GM21529 (cell line): ENCODE results near the gene BCL6B.
"Not testable (repeated sequence)": the region's sequence is repeated elsewhere in the genome, so short reads cannot be mapped to it uniquely, and the experiment has no call there.

Experiments
- ATAC-seq: cut with Tn5 transposase; IDR thresholded peaks from one replicate; pipeline ENCODE4 v1.9.1; 2021; ENCODE audit not compliant: unreplicated experiment

Gene BCL6B

GRCh38 chr17:7022781-7023571, at the start of gene BCL6B:
TSS of gene BCL6B (plus strand) at chr17:7023050. CDS start at chr17:7023672, 622 bp downstream.
- no peak for ATAC-seq

- ATAC-seq, result not testable (repeated sequence)
Measured at GRCh38 chr17:6979440-6979839, 43.4 kb upstream of the BCL6B start.

- no peak for ATAC-seq
Measured at GRCh38 chr17:6981426-6981825, 41.4 kb upstream of the BCL6B start.

GRCh38 chr17:6985266-6985665, 37.6 kb upstream of the BCL6B start:
- no peak for ATAC-seq

- ATAC-seq, result no peak
Measured at GRCh38 chr17:6986676-6987075, 36.2 kb upstream of the BCL6B start.

GRCh38 chr17:6989779-6990178, 33.1 kb upstream of the BCL6B start:
- ATAC-seq, result no peak

GRCh38 chr17:6993613-6994056, 29.2 kb upstream of the BCL6B start:
- not testable (repeated sequence) for ATAC-seq

GRCh38 chr17:6994118-6994598, 28.7 kb upstream of the BCL6B start:
- no peak for ATAC-seq

- ATAC-seq, result no peak
Measured at GRCh38 chr17:6994666-6995256, 28.1 kb upstream of the BCL6B start.

GRCh38 chr17:6995500-6996255, 27.2 kb upstream of the BCL6B start, which contains the start of gene ALOX12:
TSS of gene ALOX12 (plus strand) at chr17:6996049. CDS start at chr17:6996118, 69 bp downstream.
- no peak for ATAC-seq

- no peak for ATAC-seq
Measured at GRCh38 chr17:6996256-6997011, 26.4 kb upstream of the BCL6B start.

GRCh38 chr17:6997171-6997570, 25.7 kb upstream of the BCL6B start:
- no peak for ATAC-seq

GRCh38 chr17:6998855-6999508, 23.9 kb upstream of the BCL6B start:
- no peak for ATAC-seq

- ATAC-seq, result no peak
Measured at GRCh38 chr17:7001318-7001961, 21.4 kb upstream of the BCL6B start.

GRCh38 chr17:7002288-7003047, 20.4 kb upstream of the BCL6B start:
- no peak for ATAC-seq

GRCh38 chr17:7003745-7004144, 19.1 kb upstream of the BCL6B start:
- no peak for ATAC-seq

GRCh38 chr17:7004398-7005253, 18.2 kb upstream of the BCL6B start:
- peak; percentile 56 for ATAC-seq

GRCh38 chr17:7005716-7006115, 17.1 kb upstream of the BCL6B start:
- ATAC-seq, result no peak
